GM19455 (cell line): ENCODE results near the gene C6orf163.
"Not testable (repeated sequence)": the region's sequence is repeated elsewhere in the genome, so short reads cannot be mapped to it uniquely, and the experiment has no call there.

Experiments used
- ATAC-seq: cut with Tn5 transposase; IDR thresholded peaks from one replicate; pipeline ENCODE4 v1.9.1; 2021; ENCODE audit not compliant: unreplicated experiment

C6orf163 gene

DNA sequence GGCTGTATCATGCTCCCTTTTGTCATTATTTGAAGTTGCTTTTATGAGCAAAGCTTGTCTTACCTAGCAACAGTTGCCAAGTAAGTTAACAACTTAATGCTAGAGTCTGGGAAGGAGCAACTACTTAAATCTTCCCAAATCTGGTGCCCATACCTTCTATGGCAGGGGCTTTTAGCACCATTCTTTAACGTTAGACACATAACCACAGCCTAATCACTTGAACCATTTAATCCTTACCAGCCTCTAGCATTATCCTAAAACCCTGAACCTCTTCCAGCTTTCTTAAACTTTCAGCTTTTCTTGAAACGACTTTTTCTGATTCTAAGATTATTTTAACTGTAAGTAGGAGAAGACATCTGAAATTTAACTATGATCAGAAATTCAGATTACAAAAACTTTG, at the start of gene C6orf163:
Gene C6orf163 (plus strand): TSS at position 83 of the 400 bp plus-strand sequence. CDS start 287 bp downstream, at position 370.
- no peak for ATAC-seq

DNA sequence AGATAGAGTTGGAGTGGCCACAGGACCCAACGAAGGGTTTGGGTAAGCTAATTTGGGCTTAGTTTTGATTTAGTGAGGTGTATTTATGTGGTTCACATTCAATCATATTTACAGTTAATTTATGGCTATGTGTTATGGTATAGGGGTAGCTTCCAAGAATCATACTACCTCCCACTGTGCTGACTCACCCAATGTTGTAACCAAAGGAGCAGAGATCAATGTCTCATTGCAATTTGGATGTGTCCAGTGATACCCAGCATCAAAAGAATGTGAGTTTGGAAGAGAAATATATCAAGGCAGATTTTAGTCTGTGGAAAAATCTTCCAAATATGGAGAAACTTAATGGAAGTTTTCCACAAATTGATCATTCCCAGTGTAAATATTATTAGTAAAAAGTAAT, 47.5 kb upstream of the C6orf163 start:
- no peak for ATAC-seq

DNA sequence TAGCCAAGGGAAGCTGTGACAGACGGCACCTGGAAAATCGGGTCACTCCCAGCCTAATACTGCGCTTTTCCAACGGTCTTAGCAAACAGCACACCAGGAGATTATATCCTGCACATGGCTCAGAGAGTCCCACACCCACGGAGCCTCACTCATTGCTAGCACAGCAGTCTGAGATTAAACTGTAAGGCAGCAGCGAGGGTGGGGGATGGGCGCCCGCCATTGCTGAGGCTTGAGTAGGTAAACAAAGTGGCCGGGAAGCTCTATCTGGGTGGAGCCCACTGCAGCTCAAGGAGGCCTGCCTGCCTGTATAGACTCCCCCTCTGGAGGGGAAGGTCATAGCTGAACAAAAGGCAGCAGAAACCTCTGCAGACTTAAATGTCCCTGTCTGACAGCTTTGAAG, 43.3 kb upstream of the C6orf163 start:
- not testable (repeated sequence) for ATAC-seq

DNA sequence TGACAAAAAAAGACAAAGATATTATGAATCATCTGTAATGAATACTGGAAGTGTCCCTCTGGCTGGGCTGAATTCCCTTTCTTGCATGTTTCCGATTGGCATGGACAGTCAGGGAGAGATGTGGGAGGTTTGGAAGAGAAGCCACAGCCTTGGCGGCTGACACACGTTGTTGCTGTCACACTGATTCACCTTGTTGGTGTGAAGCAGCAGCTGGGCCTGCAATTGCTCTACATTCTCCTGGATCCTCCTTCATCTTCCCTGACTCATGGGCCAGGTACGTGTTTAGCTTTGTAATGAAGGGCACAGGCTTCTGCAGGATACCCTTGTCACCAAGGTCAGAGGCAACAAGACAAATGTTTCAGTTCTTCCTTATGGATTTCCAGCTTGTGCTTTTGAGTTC, 35.6 kb upstream of the C6orf163 start:
- ATAC-seq, result no peak

DNA sequence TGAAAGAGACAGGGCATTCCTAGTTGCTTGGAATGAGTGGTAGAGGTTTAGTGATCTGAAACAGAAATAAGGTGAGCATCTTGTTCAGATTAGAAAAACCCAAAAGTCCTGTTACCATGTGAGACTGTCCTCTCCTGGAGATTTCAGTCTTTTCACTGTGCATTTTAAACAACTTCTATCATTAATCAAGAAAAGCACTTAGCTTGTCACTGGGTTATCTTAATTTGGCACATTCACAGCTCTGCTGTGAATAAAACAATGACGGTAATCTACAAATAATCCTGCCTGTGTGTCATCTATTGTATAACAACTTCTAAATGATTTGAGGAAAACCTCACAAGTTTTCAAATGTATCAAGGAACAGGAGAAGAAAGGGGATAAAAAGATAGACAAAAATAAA, 31.8 kb upstream of the C6orf163 start:
- ATAC-seq, result no peak

DNA sequence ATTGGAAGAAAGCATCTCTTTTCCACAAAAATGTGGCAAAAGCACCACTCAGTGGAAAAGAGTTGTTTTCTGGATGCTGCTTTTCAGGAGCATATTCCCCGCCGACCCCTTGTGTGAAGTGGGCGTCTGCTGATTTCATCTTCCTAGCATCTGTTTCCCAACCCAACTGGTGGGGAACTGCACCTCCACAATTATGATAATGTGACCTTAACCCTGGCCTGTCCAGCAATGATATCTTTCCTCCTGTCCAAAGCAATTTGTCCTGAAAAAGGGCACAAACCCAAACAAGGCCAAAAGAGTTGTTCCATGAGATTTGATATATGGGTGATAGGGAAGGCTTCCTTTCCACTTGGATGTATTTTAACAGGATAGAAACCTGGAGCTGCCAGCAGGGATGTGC, 29.5 kb upstream of the C6orf163 start:
- no peak for ATAC-seq

DNA sequence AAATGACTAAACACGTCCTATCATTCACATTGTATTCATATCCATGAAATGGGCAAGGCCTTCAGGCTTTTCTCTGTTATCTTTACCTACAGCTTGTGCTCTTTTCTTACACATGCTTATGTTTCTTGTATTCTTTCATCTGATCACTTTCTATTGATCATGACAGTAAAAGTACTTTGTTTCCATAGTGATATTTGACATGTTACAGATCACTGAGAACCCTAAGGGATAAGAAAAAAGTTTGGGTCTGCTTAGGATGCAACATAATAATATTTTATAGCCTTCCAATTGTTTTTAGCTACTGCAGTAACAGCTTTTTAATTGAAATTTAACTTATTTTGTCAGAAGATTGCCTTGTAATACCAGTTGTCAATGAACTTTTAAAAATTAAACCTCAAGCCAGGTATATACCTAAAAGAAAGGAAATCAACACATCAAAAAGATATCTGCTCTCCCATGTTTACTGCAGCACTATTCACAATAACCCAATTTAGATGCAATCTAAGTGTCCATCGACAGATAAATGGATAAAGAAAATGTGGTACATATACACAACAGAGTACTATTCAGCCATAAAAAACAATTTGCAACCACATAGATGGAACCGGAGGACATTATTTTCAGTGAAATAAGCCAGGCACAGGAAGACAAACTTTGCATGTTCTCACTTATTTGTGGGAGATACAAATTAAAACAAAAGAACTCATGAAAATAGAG, 25.2 kb upstream of the C6orf163 start:
- no peak for ATAC-seq

DNA sequence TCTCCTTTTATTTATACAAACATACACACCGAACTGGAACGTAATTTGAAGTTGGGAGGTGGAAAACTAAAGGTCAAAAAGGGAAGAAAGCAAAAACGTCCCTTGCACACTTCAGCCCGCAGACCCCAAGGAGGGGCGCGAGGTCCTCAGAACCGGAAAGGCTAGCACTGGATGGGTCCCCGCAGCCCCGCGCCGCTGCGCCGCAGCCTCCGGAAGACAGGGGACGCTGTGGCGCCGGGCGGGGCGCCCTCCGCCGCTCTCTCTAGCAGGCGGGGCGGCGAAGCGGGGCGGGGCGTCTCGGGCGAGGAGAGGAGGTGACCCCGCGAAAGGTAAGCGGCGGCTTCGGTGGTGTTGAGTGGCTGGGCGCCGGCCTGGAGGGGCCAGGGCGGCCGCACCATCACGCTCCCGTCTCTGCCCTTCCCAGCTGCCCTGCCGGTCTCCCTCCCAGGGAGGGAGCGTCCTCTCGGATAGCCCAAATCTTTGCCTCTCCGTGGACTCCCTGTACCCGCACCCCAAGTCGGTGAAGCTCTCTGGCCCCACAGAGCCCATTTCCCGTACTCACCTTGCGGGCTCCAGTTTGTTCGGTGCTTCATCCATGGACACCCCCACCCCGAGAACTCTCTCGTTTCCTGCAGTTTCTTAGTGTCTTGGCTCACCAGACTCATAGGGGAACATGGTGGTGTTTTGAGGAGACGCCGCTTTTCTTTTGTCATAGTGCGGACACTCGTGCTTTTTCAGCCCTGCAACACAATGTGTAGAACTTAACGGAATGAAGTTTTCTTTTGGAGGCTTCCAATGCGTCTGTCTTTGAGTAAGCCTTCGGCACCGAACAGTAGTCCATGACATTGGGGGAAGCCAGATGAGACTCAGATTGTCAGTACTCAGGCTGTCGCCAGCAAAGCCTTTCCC, 22.1 kb upstream of the C6orf163 start, which contains the start of gene SMIM8:
Gene SMIM8 (plus strand): TSS at position 285 of the 909 bp plus-strand sequence. CDS start 14,444 bp downstream, outside the sequence.
- peak; percentile 99 for ATAC-seq

DNA sequence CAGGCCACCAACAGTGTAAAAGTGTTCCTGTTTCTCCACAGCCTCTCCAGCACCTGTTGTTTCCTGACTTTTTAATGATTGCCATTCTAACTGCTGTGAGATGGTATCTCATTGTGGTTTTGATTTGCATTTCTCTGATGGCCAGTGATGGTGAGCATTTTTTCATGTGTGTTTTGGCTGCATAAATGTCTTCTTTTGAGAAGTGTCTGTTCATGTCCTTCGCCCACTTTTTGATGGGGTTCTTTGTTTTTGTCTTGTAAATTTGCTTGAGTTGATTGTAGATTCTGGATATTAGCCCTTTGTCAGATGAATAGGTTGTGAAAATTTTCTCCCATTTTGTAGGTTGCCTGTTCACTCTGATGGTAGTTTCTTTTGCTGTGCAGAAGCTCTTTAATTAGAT, 20.7 kb upstream of the C6orf163 start:
- ATAC-seq, result not testable (repeated sequence)

DNA sequence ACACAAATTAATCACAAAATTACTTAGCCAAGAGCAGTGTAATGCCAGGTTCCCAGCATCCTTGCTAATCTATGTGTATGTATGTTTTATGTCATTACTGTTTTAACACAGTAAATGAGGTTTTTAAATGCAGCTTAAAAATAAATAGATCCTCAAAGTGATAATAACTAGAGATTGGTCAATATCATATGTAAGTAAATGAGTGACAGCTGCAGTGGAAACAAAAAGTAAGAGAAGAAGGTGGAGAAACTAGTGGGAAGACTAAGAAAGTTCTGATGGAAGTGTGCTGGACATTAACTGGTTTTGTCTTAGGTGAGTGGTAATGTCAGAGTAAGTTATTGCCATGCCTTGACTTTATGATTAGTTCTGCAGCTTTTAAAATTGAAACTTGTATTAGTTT, 13.7 kb upstream of the C6orf163 start:
- ATAC-seq, result no peak

DNA sequence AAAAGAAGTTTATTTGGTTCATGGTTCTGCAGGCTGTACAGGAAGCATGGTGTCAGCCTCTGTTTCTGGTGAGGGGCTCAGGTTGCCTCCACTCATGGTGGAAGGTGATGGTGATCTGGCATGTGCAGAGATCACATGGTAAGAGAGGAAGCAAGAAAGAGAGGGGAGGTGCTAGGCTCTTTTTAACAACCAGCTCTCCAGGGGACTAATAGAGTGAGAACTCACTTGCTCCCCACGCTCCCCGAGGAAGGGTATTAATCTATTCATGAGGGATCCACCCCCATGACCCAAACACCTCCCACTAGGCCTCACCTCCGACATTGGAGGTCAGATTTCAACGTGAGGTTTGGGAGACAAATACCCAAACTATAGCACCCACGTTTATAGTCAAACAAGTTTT, 11.6 kb upstream of the C6orf163 start:
- ATAC-seq, result no peak

DNA sequence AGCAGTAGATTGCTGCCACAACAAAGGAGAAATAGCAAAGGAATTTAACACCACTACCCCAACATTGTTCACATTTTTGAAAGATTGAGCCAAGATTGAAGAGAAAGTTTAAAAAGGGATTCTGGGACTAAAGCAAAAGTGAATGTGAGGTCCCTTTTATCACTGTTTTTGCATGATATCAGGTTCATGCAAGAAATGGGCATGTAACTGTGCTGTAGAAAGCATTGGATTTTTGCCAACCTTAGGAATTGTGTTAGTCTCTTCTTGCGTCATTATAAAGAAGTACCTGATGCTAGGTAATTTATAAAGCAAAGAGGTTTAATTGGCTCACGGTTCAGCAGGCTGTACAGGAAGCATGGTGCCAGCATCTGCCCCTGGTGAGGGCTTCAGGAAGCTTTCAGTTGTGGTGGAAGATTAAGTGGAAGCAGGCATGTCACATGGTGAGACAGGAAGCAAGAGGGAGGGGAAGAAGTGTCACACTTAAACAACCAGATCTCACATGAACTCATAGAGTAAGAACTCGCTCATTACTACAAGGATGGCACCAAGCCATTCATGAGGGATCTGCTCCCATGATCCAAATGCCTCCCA, 10.9 kb upstream of the C6orf163 start:
- ATAC-seq, result no peak

DNA sequence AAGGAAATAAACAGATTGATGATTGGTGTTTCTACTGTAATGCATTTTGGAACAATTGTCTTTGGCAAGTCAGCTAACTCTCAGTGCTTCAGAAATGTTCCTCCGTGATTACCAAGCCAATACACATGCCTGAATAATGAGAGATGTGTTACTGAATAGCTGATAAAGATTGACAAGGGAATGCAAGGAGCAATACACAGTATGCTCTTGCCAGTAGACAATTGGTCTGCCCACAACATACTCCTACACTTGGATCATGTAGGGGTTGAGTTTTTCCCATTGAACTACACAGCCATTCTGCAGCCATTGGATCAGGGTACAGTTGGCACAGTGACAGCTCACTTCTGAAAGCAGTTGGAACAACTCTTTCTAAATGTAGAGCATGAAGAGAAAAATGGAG, 9.9 kb upstream of the C6orf163 start:
- ATAC-seq, result no peak

DNA sequence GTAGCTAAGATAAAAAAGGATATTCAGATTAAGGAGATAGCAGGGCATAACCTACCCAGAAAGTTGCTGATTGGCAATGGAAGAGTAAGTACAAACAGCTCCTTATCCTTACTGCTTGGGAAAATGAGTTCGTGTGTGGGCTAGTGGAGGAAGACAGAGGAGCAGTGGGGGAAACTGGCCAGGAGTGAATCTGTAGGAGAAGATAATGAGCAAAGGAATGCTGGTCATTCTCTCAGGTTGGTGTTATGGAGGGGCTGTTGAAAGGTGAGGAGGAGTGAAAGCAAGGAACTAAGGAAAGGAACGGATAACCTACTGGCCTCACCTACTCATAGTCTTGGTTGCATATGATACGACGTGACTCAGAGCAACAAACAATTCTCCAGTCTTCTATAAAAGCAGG, 8.2 kb upstream of the C6orf163 start:
- no peak for ATAC-seq

DNA sequence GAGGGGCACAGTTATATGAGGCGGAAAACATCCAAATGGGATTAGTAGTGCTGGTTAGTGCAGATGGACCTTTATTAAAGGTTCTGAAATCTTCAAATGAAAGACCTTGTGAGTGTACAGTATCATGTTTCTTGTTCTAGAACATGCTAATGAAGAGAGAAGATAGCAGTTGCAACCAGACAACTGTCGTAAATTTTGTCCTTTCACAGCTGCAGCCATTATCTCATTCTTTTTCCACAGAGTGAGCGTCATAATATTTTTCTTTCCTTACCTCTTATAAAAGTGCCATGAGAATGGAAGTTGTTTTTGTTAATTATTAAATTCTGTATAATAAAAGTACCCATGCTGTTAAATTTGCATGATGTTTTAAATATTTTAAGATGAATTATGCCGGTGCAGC, 4.4 kb upstream of the C6orf163 start:
- no peak for ATAC-seq

DNA sequence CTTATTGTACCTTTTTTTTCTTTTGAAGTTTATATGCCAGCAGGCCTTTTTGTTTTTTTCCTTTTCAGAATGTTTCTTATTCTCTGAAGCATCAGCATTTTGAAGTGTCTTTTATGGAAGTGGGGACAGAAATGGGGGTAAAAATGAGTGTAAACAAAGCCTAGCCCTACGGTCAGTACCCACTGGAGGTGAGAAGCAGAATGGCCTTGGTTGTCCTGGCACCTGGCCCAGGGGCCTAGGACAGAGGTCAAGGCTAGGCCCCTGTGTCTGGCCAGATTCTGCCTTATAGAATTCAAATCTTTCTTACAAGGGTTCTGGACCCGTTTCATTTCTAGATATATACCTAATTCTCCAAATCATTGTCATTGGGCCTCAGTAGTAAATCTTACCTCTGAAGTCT, 3.5 kb upstream of the C6orf163 start:
- no peak for ATAC-seq

DNA sequence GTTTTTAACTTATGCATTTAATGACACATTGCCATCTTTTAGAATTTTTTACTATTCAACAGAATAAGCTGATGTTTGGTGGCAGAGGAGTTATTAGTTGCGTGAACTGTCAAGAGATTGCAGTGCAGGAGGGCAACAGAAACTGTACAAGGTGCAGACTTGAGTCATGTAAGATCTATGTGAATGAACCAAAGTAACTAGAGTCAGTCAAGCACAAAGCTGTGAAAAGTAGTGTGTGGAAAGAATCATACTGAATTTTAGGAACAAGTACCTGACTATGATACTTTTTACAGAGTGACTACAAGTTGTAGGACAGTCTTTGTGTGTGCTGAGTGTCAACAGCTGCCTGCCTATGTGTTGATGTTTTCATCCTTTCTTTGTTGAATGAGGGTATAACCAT, 2.7 kb upstream of the C6orf163 start:
- peak; percentile 61 for ATAC-seq

DNA sequence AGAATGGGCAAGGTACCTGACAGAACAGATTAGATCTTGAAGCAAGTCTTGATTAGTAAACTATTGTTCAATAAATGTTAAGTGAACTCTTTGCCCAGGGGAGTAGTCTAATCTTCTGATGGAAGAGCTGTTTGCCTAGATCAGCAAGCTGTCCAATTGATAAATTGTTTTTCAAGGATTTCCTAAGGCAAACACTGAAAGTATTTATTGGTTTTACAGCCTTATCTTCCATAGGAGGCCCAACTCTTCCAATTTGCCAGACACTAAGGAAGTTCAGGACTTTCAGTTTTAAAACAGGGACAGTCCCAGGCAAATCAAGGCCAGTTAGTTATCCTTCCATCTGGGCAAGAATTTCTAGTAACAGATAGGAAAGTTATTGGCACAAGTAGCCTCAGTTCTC, 1.8 kb upstream of the C6orf163 start:
- no peak for ATAC-seq

DNA sequence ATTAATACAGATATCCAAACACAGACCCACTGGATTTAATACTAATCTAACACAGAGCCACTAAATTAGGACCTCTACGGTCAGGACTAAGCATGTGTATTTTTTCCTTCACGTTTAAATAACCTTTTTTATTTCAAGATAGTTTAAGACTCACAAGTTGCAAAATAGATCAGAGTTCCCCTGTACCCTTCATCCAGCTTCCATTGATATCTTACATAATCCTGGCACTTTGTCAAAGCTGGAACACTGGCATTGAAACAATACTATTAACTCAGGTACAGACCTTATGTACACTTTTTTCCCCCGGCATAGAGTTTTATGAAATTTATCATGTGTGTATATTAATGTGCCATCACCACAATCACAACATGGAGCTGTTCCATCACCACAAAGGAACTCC, 2.1 kb downstream of the C6orf163 start:
- no peak for ATAC-seq

DNA sequence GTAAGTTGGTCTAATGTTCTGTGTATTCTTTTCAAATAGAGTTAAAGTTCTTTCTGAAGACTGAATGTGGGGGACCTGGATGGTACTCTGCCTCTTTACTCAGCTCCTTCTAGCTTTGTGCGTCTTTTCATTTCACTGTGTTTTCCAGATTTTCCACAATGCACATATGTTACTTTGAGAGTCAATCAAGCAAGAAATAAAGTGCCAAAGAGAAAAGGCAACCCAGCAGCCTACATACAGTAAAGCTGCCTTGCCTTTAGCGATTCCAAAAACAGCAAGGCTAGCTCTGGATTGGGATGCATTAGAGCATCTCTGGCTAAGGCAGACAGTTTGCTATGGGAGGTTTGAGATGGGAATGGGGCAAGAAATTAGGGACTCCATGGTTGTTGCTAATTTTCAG, 5.3 kb downstream of the C6orf163 start:
- no peak for ATAC-seq

DNA sequence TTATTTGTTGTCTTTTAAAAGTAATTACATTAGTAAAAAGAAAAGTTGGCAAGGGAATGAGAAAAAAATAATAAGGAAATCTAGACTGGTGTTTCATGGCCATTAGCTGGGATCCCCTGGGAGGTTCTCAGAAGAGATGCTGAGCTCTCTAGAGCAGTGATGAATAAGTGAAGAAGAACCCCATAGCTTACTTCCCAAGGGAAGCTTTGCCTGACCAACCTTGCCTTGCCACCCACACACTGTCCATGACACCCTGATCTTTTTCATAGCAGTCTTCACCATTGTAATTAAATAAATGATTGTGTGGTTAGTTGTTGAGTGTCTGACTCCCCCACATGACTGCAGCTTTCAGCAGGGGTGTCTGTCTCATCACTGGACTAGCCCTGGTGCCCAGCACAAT, 5.9 kb downstream of the C6orf163 start:
- no peak for ATAC-seq

DNA sequence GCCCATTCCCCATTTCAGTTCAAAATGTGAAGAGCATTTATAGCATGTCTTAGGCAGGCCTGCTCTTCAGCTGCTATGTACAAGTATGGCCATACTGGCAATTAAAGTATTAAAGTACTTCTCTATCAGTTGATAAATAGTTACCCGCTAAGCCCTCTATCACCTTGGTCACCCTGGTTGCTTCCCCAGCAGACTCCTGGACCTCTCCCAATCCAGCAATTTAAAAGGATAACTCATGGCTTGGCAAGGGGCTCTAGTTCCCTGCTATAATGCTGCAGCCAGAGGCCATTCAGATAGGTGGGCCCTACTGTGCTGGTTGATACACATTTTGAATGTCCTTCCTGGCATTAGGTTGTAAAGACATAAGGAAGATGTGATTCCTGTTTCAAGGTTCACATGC, 7.0 kb downstream of the C6orf163 start:
- no peak for ATAC-seq
